Left lung (tissue), 10 donors: ENCODE measurements around the gene UBTF. TPM values are rescaled to one million over a fixed set of nuclear protein-coding genes. Genes with fewer than 3 reads are reported as not detected.
A peak's percentile ranks its signal among the peaks of the same experiment; 100 is the strongest.

Source experiments
- ATAC-seq: fragments of 200-7000 bp; cut with Tn5 transposase; one replicate; pipeline ENCODE4 v1.9.1; 2020; ENCODE audit warnings: moderate library complexity
- DNase-seq, 4 donors: peaks; one replicate each; pipeline ENCODE4 v3.0.0-alpha.2; 2013 to 2020
- H3K27ac ChIP-seq, 2 donors: fragments of 200-600 bp; sonication (generic) in 1 of 2; one replicate each; pipeline versions ENCODE4 v1.5.0 to v1.8.0; 2020 to 2021
- H3K27me3 ChIP-seq, 2 donors: fragments of 200-600 bp; sonication (generic) in 1 of 2; one replicate each; pipeline versions ENCODE4 v1.5.0 to v1.8.0; 2020 to 2021
- H3K36me3 ChIP-seq, 2 donors: fragments of 200-600 bp; sonication (generic) in 1 of 2; one replicate each; pipeline versions ENCODE4 v1.5.0 to v1.8.0; 2020 to 2021
- H3K4me1 ChIP-seq, 2 donors: fragments of 200-600 bp; one replicate each; pipeline ENCODE4 v1.8.0; 2021
- H3K4me3 ChIP-seq, 2 donors: fragments of 200-600 bp; sonication (generic) in 1 of 2; one replicate each; pipeline versions ENCODE4 v1.5.0 to v1.8.0; 2020 to 2021; ENCODE audit warnings: mild to moderate bottlenecking in 1 of 2
- H3K9me3 ChIP-seq, 2 donors: fragments of 200-600 bp; sonication (generic) in 1 of 2; one replicate each; pipeline versions ENCODE4 v1.5.0 to v1.8.0; 2020 to 2021
- CTCF ChIP-seq, 2 donors: fragments of 200-600 bp; sonication (generic) in 1 of 2; IDR thresholded peaks; one replicate each; pipeline versions ENCODE4 v1.5.0 to v1.8.0; 2021; ENCODE audit warnings: antibody characterized with exemption in 2 of 2
- intact Hi-C, 2 donors: fragments of 100-400 bp; cut with DNase I; formaldehyde crosslinking; loops; one replicate each; pipeline versions ENCODE4 v1.11.2 to v1.14.2; 2022
- polyA plus RNA-seq, 6 donors: library from polyadenylated mRNA; unstranded; fragments of 120-200 nt; gene quantifications; one replicate each; pipeline ENCODE4 v1.2.1, GENCODE V29; 2013; ENCODE audit not compliant: insufficient read length in 6 of 6
- total RNA-seq, 2 donors: library from RNA; stranded (reverse); fragmentation: NEBNext Ultra II Directional; extraction: Animal tissue kit (Norgen Biotek cat#: 25700); gene quantifications; one replicate each; pipeline ENCODE4 v1.2.1, GENCODE V29; 2021
- donor health status: DM: no; HTN: yes; CAD: no.
- donor health status: DM: no; HTN: no; CAD: no.

Gene UBTF
- total and polyA plus RNA-seq, 8 donors = 65.5 to 136 (median 109) TPM

- DNase-seq = peak; percentile 81 to 91 (median 84)
Measured at GRCh38 chr17:44221084-44221861, 1.8 kb upstream of the UBTF start.

GRCh38 chr17:44220213-44221083 lies 973 bp upstream of the UBTF start:
- peak; percentile 51 to 89 (median 56) for DNase-seq
- no peak for TF ChIP-seq CTCF (IDR thresholded peaks at IDR 0.05)
- intact Hi-C loops = no loop called here

More at GRCh38 chr17:44221084-44221861, 1.8 kb upstream of the UBTF start:
- Histone ChIP-seq H3K36me3 (peaks cover 0 to 12% of the 10 kb centered on the region in 2 donors), H3K4me3 (peak overlapping the region; percentile 67 to 80), H3K4me1 (peaks cover 24 to 47% of the 10 kb centered on the region in 2 donors), H3K27me3 (no peaks in the 10 kb centered on the region), H3K9me3 (no peaks in the 10 kb centered on the region), H3K27ac (peak overlapping the region; percentile 96 to 97)
- intact Hi-C loops = no loop called here
- TF ChIP-seq CTCF (IDR thresholded peaks at IDR 0.05) = no peak
- ATAC-seq = peak; percentile 46

GRCh38 chr17:44219108-44219615 lies 313 bp downstream of the UBTF start:
- intact Hi-C loops = loop anchor here in 1 of 2 donors (10.0 kb wide), 1 partner anchor 106 kb away; the partner anchor contains the start of gene SLC25A39

More at GRCh38 chr17:44220213-44221083, 973 bp upstream of the UBTF start:
- Histone ChIP-seq H3K9me3 (no peaks in the 10 kb centered on the region), H3K4me1 (peaks cover 24 to 53% of the 10 kb centered on the region in 2 donors), H3K4me3 (peak overlapping the region; percentile 67 to 80), H3K27ac (peak overlapping the region; percentile 96 to 97), H3K27me3 (no peaks in the 10 kb centered on the region), H3K36me3 (peaks cover 0 to 20% of the 10 kb centered on the region in 2 donors)
- peak; percentile 31 for ATAC-seq

GRCh38 chr17:44218344-44219107 lies 949 bp downstream of the UBTF start:
- Histone ChIP-seq H3K4me3 (peak overlapping the region; percentile 67 to 80), H3K4me1 (peaks cover 24 to 52% of the 10 kb centered on the region in 2 donors), H3K27me3 (no peaks in the 10 kb centered on the region), H3K27ac (peak overlapping the region; percentile 96 to 97), H3K9me3 (no peaks in the 10 kb centered on the region), H3K36me3 (peaks cover 0 to 39% of the 10 kb centered on the region in 2 donors)
- DNase-seq = peak; percentile 87 to 97 (median 93)
- intact Hi-C loops = loop anchor here in 1 of 2 donors (10.0 kb wide), 1 partner anchor 106 kb away; the partner anchor contains the start of gene SLC25A39
- TF ChIP-seq CTCF (IDR thresholded peaks at IDR 0.05) = peak; percentile 45 to 78
- peak; percentile 75 for ATAC-seq

More at GRCh38 chr17:44219108-44219615, 313 bp downstream of the UBTF start:
- H3K27ac ChIP-seq = peak overlapping the region; percentile 96 to 97
- H3K4me1 ChIP-seq = peaks cover 24 to 53% of the 10 kb centered on the region in 2 donors
- H3K27me3 ChIP-seq = no peaks in the 10 kb centered on the region
- TF ChIP-seq CTCF (IDR thresholded peaks at IDR 0.05) = peak in 1 of 2 donors; percentile 52
- ATAC-seq (peak; percentile 6), DNase-seq (peak; percentile 66 to 92 (median 72))
- H3K4me3 ChIP-seq = peak overlapping the region; percentile 67 to 80
- no peaks in the 10 kb centered on the region for H3K9me3 ChIP-seq
- peaks cover 0 to 33% of the 10 kb centered on the region in 2 donors for H3K36me3 ChIP-seq
